ENCODE measurements around the gene ARL2BP. TPM values are rescaled to one million over a fixed set of nuclear protein-coding genes. Genes with fewer than 3 reads are reported as not detected.

ARL2BP gene
- total RNA-seq, result 61.7 TPM

DNA sequence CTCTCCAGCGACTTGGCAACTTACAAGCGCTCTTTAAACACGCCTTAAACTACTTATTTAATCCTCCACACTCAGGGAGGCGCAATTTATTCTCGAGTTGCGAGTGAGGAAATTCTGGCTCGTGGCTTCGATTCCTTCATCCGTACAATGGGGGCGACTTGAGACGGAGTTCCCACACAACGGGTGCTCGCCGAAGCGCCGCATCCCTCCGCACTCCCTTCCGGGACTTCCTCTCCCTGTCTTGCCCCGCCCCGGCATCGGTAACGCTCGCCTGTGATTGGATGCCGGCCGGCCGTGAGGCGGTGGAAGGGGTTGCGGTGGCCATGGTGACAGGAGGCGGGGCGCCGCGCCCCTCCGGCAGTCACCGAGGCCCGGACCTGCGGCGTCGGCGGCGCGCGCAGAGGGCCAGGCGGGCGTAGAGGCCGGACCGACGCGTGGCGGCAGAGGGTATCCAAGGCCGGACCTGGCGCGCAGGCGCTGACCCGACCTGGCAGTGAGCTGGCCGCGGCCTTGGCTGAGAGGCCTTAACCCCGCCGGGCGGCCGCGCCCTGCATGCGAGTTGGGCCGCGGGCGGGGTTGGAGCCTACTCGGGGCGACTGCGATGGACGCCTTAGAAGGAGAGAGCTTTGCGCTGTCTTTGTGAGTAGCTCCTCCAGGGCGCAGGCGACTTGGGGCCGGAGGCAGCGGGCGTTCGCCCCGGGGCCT, at the start of gene ARL2BP:
Gene ARL2BP (plus strand): TSS at position 493 of the 705 bp plus-strand sequence. CDS start 109 bp downstream, at position 602.

GRCh38 chr16:57284209-57284951, 39.3 kb downstream of the ARL2BP start, which contains the start of gene PLLP:
Gene PLLP (minus strand): TSS chr16:57284672. CDS start chr16:57284540, 132 bp downstream.

Other genes with a start within 250 kb of the ARL2BP start
- 51.3 TPM for gene CPNE2, start 152.7 kb upstream of the ARL2BP start, total RNA-seq
- gene PSME3IP1, start 59.2 kb upstream of the ARL2BP start, total RNA-seq, result 101 TPM
- 98.6 TPM for gene RSPRY1, start 58.9 kb upstream of the ARL2BP start, total RNA-seq
- 2.8 TPM for gene PLLP, start 39.4 kb downstream of the ARL2BP start, total RNA-seq
- not detected for gene CCL22, start 113.5 kb downstream of the ARL2BP start, total RNA-seq
- 3.1 TPM for gene CX3CL1, start 127.2 kb downstream of the ARL2BP start, total RNA-seq
- not detected for gene CCL17, start 159.5 kb downstream of the ARL2BP start, total RNA-seq
- gene CIAPIN1, start 202.1 kb downstream of the ARL2BP start, total RNA-seq, result 73.6 TPM
- 51.0 TPM for gene COQ9, start 202.2 kb downstream of the ARL2BP start, total RNA-seq
- gene POLR2C, start 217.4 kb downstream of the ARL2BP start, total RNA-seq, result 80.1 TPM
- gene DOK4, start 241.2 kb downstream of the ARL2BP start, total RNA-seq, result 66.7 TPM

All from parietal lobe (tissue), 1 donor.